Fibroblast of lung (primary cell): ENCODE data around the gene CCDC127.

Experiments
- EZH2 ChIP-seq: IDR thresholded peaks from 2 replicates; pipeline ENCODE4 v1.5.1; 2012; ENCODE audit warnings: low read length, control low read depth, mild to moderate bottlenecking; ENCODE audit errors: missing control alignments
- TF ChIP-seq, protein P1 (sequence below), 2 donors: IDR thresholded peaks in 1 of 2; conservative IDR thresholded peaks in 1 of 2; 1 replicate in 1 of 2; 2 replicates in 1 of 2; pipeline ENCODE4 v1.5.1; 2011 to 2012; ENCODE audit warnings: low read length in 2 of 2, control low read depth in 1 of 2, inconsistent platforms in 1 of 2, low read depth in 1 of 2, mild to moderate bottlenecking in 1 of 2

DNA sequence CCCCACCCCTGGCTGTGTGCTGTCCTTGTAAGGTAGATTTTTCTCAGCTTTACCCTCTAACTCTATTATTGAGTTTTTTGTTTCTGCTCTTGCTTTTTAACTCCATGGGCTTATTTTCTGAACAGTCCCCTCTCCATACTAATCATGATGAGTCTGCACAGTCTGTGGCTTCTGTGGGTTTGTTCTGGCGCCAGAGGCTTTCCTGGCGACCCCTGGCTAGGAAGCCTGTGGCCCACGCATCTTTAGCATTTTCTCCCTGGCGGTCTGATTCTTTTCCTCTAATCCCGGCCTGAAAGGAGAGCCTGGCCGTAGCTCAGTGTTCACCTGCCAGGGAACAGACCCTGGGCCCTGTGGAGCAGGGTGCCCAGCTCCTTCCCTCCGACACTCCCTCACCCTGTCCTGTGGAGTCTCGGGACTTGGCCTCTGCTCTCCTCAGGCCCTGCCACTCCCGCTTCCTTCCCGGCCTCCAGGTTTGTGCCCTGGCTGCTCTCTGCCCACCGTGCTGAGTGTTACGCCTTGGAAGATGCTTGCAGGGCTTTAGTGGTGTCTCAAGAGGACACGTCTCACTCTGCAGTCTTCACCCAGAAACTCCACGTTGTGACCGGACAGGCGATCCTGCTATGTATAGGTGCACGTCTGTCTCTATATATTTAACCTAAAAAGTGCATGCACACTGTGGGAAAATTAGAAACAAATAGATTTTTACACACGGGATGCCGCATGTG, 58.3 kb downstream of the CCDC127 start:
- TF ChIP-seq, protein P1, sequence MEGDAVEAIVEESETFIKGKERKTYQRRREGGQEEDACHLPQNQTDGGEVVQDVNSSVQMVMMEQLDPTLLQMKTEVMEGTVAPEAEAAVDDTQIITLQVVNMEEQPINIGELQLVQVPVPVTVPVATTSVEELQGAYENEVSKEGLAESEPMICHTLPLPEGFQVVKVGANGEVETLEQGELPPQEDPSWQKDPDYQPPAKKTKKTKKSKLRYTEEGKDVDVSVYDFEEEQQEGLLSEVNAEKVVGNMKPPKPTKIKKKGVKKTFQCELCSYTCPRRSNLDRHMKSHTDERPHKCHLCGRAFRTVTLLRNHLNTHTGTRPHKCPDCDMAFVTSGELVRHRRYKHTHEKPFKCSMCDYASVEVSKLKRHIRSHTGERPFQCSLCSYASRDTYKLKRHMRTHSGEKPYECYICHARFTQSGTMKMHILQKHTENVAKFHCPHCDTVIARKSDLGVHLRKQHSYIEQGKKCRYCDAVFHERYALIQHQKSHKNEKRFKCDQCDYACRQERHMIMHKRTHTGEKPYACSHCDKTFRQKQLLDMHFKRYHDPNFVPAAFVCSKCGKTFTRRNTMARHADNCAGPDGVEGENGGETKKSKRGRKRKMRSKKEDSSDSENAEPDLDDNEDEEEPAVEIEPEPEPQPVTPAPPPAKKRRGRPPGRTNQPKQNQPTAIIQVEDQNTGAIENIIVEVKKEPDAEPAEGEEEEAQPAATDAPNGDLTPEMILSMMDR (conservative IDR thresholded peaks at IDR 0.05 in 1 of 2, IDR thresholded peaks at IDR 0.05 in 1 of 2; ENCODE audit: low read depth in 1 of 2, low read length in 2 of 2), result no peak
- no peak for TF ChIP-seq EZH2
